Measurements from ENCODE around the gene TLE6. TPM values are rescaled to one million over a fixed set of nuclear protein-coding genes. Genes with fewer than 3 reads are reported as not detected.

Gene TLE6
- total and polyA plus RNA-seq, 2 of the 4 experiments (the other 2 are of a cell fraction) = under 0.01 to 0.17 TPM

DNA sequence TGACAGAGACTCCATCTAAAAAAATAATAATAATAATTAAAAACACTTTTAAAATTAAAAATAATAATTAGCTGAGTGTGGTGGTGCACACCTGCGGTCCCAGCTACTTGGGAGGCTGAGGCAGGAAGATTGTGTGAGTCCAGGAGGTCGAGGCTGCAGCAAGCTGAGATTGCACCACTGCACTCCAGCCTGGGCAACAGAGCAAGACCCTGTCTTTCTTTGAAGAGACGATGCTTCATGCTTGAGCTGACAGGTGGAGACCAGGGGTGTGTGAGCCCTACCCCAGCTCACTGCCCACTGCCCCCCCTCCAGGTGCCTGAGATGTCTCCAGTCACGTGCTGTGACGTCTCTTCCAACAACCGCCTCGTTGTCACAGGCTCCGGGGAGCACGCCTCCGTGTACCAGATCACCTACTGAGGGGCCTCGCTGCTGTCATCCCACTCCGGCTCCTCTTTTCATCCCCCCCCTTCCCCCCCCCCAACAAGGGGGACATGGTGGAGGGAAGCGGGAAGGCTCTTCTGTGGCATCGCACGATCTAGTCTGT, 17.3 kb downstream of the TLE6 start:
- TF ChIP-seq POLR2A (IDR thresholded peaks at IDR 0.05; ENCODE audit: low read depth, low read length) = no peak
- TF ChIP-seq NFE2L2 (IDR thresholded peaks at IDR 0.05; ENCODE audit: low read depth, low read length) = no peak
- no peak for TF ChIP-seq ELK1 (IDR thresholded peaks at IDR 0.05; ENCODE audit: borderline replicate concordance, low read depth, low read length)
- TF ChIP-seq RAD21 (IDR thresholded peaks at IDR 0.05; ENCODE audit: low read length) = no peak
- no peak for TF ChIP-seq USF2 (IDR thresholded peaks at IDR 0.05; ENCODE audit: low read depth, low read length)
- no peak for TF ChIP-seq MXI1 (IDR thresholded peaks at IDR 0.05; ENCODE audit: borderline replicate concordance, low read depth, low read length)
- TF ChIP-seq CEBPB (IDR thresholded peaks at IDR 0.05; ENCODE audit: low read depth, low read length) = no peak
- TF ChIP-seq MAFK (IDR thresholded peaks at IDR 0.05; ENCODE audit: low read depth, low read length) = no peak
- no peak for TF ChIP-seq CHD1 (IDR thresholded peaks at IDR 0.05; ENCODE audit: low read depth, low read length)
- WGBS, 2 experiments (ENCODE audit: extremely low coverage in 2 of 2, insufficient read length in 1 of 2) = 64% methylated on average over 2 of the region's 15 CpGs; no CpG with 5 or more reads in 1 of the 2 experiments
- no peak overlapping the region for H4K8ac ChIP-seq (ENCODE audit: low read depth in 2 of 2, low read length in 2 of 2)
- ChIA-PET CTCF (no interaction called here), POLR2A (ENCODE audit: unreplicated experiment) (no interaction called here)
- no peak overlapping the region for H3K14ac ChIP-seq (replicated peaks; ENCODE audit: low read depth, low read length)
- H4K20me1 ChIP-seq (ENCODE audit: insufficient read depth, low read length) = no peaks in the 10 kb centered on the region
- H4K5ac ChIP-seq (ENCODE audit: low read depth, low read length) = no peak overlapping the region
- no peak overlapping the region for H3K4ac ChIP-seq (ENCODE audit: low read depth, low read length)
- H2BK15ac ChIP-seq (ENCODE audit: low read depth, low read length) = no peak overlapping the region
- H2AFZ ChIP-seq (replicated peaks; ENCODE audit: low read length, poor library complexity) = no peak overlapping the region
- no peak overlapping the region for H3K18ac ChIP-seq (ENCODE audit: low read depth, low read length)
- no peaks in the 10 kb centered on the region for H3K4me1 ChIP-seq (ENCODE audit: control insufficient read depth, insufficient read depth, low read length)
- DNase-seq = no peak
- H3K9me3 ChIP-seq (ENCODE audit: control insufficient read depth, insufficient read depth, low read length) = peaks cover 2% of the 10 kb centered on the region
- no peak overlapping the region for H2BK5ac ChIP-seq (ENCODE audit: low read depth, low read length, poor library complexity, severe bottlenecking)
- peaks cover 5% of the 10 kb centered on the region; the same call in 1 of the 2 replicates for H3K27me3 ChIP-seq (ENCODE audit: control insufficient read depth, insufficient read depth, low read length)
- no peak overlapping the region for H3K4me3 ChIP-seq (ENCODE audit: insufficient read depth, low read depth, low read length)
- H3K27ac ChIP-seq (ENCODE audit: insufficient read depth, low read length) = no peak overlapping the region
- H3K9me1 ChIP-seq (ENCODE audit: insufficient read depth, low read length) = no peaks in the 10 kb centered on the region
- in situ Hi-C loops (cut with MboI; ENCODE audit: low sequenced_read_pairs) (no loop called here), intact Hi-C loops (cut with micrococcal nuclease) (no loop called here), dilution Hi-C loops (cut with HindIII; ENCODE audit: low sequenced_read_pairs, unreplicated experiment) (no loop called here)
- no peaks in the 10 kb centered on the region for H3K79me1 ChIP-seq (ENCODE audit: low read depth in 1 of 2, low read length in 2 of 2)
- no peak overlapping the region for H2BK20ac ChIP-seq (ENCODE audit: low read depth, low read length)
- no peak overlapping the region for H2AK5ac ChIP-seq (ENCODE audit: low read depth, low read length)
- H3K56ac ChIP-seq (ENCODE audit: extremely low read depth, insufficient read depth, low read length) = no peak overlapping the region
- no peak overlapping the region for H2AK9ac ChIP-seq (replicated peaks; ENCODE audit: low read depth, low read length, poor library complexity)
- H3K9ac ChIP-seq (ENCODE audit: low read depth, low read length) = no peak overlapping the region
- H3K4me2 ChIP-seq (ENCODE audit: low read depth, low read length) = no peak overlapping the region
- ATAC-seq (ENCODE audit: low read depth) = no peak
- H4K91ac ChIP-seq (ENCODE audit: insufficient read depth, low read depth, low read length) = no peak overlapping the region
- no peaks in the 10 kb centered on the region for H3K36me3 ChIP-seq (ENCODE audit: control insufficient read depth, insufficient read depth, low read length)
- H2BK120ac ChIP-seq (ENCODE audit: low read depth, low read length) = no peak overlapping the region
- no peak overlapping the region for H3K23ac ChIP-seq (ENCODE audit: low read depth, low read length)
- no TSS peak for BruUV-seq (replicated peaks)
